ENCODE results near the gene NBAS.
"Not testable (repeated sequence)": the region's sequence is repeated elsewhere in the genome, so short reads cannot be mapped to it uniquely, and the experiment has no call there.

NBAS gene

GRCh38 chr2:15259356-15259756 lies 301.8 kb downstream of the NBAS start:
- H3K4me3 ChIP-seq (ENCODE audit: low read depth, low read length) = no peak overlapping the region
- TF ChIP-seq POLR2A (IDR thresholded peaks at IDR 0.05; ENCODE audit: extremely low read depth, insufficient read length) (no peak), CTCF (IDR thresholded peaks at IDR 0.05; ENCODE audit: low read depth, low read length) (no peak), MYC (IDR thresholded peaks at IDR 0.05; ENCODE audit: low read depth, low read length) (no peak), MAX (IDR thresholded peaks at IDR 0.05; ENCODE audit: low read depth, low read length) (no peak)
- DNase-seq (ENCODE audit: low read depth) = no peak

- not testable (repeated sequence) for H3K4me3 ChIP-seq (ENCODE audit: low read depth, low read length); DNase-seq (ENCODE audit: low read depth)
Measured at GRCh38 chr2:15258385-15258784, 302.7 kb downstream of the NBAS start.

GRCh38 chr2:15253835-15254286 lies 307.3 kb downstream of the NBAS start:
- no peak for DNase-seq (ENCODE audit: low read depth)
- no peak overlapping the region for H3K4me3 ChIP-seq (ENCODE audit: low read depth, low read length)
- no peak for TF ChIP-seq MYC (IDR thresholded peaks at IDR 0.05; ENCODE audit: low read depth, low read length)
- no peak for TF ChIP-seq CTCF (IDR thresholded peaks at IDR 0.05; ENCODE audit: low read depth, low read length)
- no peak for TF ChIP-seq MAX (IDR thresholded peaks at IDR 0.05; ENCODE audit: low read depth, low read length)
- no peak for TF ChIP-seq POLR2A (IDR thresholded peaks at IDR 0.05; ENCODE audit: extremely low read depth, insufficient read length)

- no peak for TF ChIP-seq MAX (IDR thresholded peaks at IDR 0.05; ENCODE audit: low read depth, low read length)
- TF ChIP-seq CTCF (IDR thresholded peaks at IDR 0.05; ENCODE audit: low read depth, low read length) = no peak
- no peak for TF ChIP-seq POLR2A (IDR thresholded peaks at IDR 0.05; ENCODE audit: extremely low read depth, insufficient read length)
- no peak for TF ChIP-seq MYC (IDR thresholded peaks at IDR 0.05; ENCODE audit: low read depth, low read length)
- no peak for DNase-seq (ENCODE audit: low read depth)
- H3K4me3 ChIP-seq (ENCODE audit: low read depth, low read length) = no peak overlapping the region
Measured at GRCh38 chr2:15253247-15253646, 307.9 kb downstream of the NBAS start.

GRCh38 chr2:15251753-15252152 lies 309.4 kb downstream of the NBAS start:
- TF ChIP-seq MAX (IDR thresholded peaks at IDR 0.05; ENCODE audit: low read depth, low read length) = no peak
- no peak for TF ChIP-seq POLR2A (IDR thresholded peaks at IDR 0.05; ENCODE audit: extremely low read depth, insufficient read length)
- no peak for TF ChIP-seq MYC (IDR thresholded peaks at IDR 0.05; ENCODE audit: low read depth, low read length)
- no peak for TF ChIP-seq CTCF (IDR thresholded peaks at IDR 0.05; ENCODE audit: low read depth, low read length)
- DNase-seq (ENCODE audit: low read depth) = no peak
- H3K4me3 ChIP-seq (ENCODE audit: low read depth, low read length) = no peak overlapping the region

GRCh38 chr2:15250946-15251345 lies 310.2 kb downstream of the NBAS start:
- DNase-seq (ENCODE audit: low read depth); H3K4me3 ChIP-seq (ENCODE audit: low read depth, low read length): not testable (repeated sequence)

GRCh38 chr2:15246870-15247269 lies 314.3 kb downstream of the NBAS start:
- TF ChIP-seq MYC (IDR thresholded peaks at IDR 0.05; ENCODE audit: low read depth, low read length) (no peak), MAX (IDR thresholded peaks at IDR 0.05; ENCODE audit: low read depth, low read length) (no peak), POLR2A (IDR thresholded peaks at IDR 0.05; ENCODE audit: extremely low read depth, insufficient read length) (no peak), CTCF (IDR thresholded peaks at IDR 0.05; ENCODE audit: low read depth, low read length) (no peak)
- no peak for DNase-seq (ENCODE audit: low read depth)
- no peak overlapping the region for H3K4me3 ChIP-seq (ENCODE audit: low read depth, low read length)
